CD4-positive, alpha-beta T cell treated with Interleukin-10 for 1 hour (primary cell): ENCODE data around the gene HABP4.
A peak's percentile ranks its signal among the peaks of the same experiment; 100 is the strongest.

Experiments
- DNase-seq: peaks from one replicate; pipeline ENCODE4 v3.0.0-alpha.2; 2020

Gene HABP4, protein sequence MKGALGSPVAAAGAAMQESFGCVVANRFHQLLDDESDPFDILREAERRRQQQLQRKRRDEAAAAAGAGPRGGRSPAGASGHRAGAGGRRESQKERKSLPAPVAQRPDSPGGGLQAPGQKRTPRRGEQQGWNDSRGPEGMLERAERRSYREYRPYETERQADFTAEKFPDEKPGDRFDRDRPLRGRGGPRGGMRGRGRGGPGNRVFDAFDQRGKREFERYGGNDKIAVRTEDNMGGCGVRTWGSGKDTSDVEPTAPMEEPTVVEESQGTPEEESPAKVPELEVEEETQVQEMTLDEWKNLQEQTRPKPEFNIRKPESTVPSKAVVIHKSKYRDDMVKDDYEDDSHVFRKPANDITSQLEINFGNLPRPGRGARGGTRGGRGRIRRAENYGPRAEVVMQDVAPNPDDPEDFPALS

DNA sequence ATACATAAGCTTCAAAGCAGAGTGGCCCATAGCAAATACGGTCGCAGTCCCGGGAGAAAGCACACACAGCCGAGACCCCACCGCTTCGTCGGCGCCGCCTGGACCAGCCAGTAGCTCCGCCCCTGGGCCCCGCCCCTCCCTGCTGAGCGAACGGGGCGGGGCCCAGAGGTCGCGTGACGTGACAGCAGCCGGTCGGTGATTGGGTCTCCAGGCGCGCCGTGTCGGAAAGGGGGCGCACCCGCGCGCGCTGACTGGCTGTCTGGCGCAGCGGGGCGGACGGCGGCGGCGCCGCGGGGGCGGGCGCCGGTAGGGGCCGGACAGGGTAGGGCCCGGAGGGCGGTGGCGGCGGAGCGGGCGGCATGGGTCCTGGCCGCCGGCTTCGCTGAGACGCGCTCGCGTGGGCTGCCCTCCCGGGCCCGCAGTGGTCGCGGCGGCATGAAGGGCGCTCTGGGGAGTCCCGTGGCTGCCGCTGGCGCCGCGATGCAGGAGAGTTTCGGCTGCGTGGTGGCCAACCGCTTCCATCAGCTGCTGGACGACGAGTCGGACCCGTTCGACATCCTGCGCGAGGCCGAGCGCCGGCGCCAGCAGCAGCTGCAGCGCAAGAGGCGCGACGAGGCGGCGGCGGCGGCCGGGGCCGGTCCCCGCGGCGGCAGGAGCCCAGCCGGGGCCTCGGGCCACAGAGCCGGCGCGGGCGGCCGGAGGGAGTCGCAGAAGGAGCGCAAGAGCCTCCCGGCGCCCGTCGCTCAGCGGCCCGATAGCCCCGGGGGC is at the start of gene HABP4:
Gene HABP4 (plus strand): TSS at position 325 of the 768 bp plus-strand sequence. CDS start 111 bp downstream, at position 436.
- peak; percentile 95 for DNase-seq

DNA sequence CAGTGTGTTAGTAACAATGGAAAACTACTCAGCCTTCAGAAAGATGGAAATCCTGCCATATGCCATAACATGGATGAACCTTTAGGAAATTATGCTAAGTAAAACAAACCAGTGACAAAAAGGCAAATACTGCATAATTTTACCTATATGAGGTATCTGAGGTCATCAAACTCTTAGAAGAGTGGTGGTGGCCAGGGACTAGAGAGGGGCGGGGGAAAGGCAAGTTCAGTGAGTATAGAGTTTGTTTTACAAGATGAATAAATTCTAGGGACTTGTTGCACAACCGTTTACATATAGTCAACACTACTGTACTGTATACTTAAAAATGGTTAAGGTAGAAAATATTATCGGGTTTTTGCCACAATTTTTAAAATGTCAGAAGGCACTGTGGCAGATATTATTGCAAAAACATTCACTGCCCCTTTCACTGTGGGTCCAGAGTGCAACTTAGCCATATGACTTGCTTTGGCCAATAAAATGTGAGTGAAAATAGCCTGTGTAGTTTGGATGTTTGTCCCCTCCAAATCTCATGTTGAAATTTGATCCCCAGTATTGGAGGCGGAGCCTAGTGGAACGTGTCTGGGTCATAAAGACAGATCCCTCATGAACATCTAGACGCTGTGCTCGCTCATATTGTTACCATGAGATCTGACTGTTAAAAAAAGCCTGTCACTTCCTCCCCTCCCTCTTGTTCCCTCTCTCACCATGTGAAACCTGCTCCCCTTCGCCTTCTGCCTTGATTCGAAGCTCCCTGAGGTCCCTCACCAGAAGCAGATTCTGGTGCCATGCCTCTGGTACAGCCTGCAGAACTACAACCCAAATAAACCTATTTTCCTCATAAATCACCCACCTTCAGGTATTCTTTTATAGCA is 41.3 kb upstream of the HABP4 start:
- DNase-seq: no peak

DNA sequence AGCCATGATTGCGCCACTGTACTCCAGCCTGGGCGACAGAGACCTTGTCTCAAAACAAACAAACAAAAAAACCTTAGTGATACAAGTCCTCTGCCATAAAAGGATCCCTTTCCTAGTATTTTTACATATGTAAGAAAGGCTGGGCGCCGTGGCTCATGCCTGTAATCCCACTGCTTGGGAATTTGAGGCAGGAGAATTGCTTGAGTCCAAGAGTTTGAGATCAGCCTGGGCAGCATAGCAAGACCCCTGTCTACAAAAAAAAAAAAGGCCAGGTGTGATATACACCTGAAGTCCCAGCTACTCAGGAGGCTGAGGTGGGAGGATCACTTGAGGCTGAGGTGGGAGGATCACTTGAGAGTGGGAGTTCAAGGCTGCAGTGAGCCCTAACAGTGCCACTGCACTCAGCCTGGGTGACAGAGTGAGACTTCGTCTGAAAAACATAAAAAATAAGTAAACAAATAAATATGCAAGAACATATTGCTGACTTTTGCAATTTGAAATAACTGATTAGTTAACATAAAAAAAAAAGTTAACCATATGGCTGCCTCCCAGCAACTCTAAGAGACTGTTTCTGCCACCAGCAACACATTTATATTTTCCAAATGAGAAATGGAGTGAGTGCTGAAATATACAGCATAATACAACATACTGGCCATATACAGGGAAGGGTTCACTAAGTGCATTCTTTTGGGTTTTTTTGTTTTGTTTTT is 38.7 kb upstream of the HABP4 start:
- no peak for DNase-seq

DNA sequence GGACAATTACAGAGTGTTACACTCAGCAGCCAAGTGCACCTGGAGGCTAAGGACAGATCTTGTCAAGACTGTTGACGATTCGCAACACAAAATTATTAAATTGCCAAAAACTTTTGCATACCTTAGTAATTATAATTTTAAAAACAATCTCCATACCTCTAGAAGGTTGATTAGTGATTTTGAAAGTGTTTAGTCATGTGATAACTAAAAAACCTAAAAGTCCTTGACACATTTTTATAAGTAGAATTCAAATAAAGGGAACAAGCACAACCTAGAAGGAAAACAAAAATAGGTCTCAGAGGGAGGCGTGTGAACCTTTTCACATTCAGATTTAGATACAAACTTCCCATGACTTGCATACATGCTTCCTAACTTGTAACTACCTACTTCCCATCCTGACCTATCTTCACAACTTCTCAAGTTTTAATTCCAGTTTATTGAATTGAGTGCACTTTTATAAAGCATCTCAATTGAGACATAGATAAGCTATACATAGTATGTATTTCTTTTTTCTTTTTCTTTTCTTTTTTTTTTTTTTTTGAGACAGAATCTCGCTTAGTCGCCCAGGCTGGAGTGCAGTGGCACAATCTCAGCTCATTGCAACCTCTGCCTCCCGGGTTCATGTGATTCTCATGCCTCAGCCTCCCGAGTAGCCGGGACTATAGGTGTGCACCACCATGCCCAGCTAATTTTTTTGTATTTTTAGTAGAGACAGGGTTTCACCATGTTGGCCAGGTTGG is 37.6 kb upstream of the HABP4 start:
- no peak for DNase-seq

DNA sequence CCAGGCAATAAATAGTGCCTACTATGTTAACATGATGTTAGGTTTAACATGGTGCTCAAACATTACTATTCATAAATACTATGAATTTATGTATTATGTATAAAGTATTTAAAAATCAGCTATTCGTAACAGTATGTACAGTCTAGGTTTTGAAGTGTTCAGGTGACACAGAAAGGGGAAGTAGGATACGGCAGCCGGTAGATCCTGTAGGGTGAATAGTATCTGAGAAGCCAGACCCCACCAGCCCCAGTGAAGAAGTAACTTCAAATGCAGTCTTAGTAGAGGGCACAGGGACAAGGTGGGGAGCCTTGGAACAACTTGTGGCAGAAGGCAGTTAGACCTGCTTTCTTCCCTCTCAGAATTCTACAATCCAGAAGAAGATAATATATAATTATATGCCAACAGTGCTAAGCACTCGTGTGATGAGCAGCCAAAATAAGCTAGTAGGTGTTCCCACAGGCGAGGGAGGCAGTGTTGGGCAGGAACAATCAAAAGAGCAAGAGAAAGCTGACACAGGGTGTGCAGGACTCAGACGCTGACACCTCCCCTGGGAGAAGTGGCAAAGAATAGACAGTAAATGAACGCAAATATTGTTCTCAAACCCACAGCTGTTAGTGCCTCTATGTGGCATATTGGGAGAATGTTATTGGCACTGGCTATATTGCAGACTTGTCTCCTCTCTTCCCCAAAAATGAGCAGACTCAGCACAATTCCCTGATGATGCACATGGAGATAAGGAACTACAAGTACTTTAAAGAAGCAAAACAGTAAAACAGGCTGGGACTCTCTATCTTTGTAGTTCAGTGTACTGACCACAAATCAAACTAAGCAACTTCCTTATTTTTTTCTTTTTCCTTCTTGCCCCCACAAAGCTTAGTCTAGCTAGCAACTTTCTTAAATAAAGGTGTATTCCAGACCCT is 36.4 kb upstream of the HABP4 start:
- peak; percentile 29 for DNase-seq

DNA sequence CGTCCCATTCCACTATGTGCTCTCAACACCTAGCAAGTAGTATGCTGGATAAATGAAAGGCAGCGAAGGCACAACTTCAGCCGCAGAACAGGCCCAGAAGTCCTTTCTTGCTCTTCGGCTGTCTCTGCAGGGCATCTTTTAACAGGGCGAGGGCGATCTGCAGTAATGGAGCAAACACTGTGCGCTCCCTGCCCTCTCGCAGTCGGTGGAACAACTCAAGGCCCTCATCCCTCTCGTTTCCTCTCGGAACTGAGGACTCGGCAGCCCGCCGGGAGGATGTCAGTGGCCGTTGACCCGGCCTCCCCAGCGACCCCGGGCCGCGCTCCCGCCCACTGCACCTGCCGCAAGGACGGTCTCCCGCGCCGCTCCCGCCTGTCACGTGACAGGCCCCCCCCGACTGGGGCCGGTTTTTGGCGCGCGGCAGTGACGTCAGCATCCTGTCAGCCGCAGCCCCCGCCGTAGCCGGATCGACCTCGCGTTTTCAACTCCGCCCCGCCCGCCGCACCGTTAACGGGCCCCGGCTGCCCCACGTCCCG is 32.9 kb upstream of the HABP4 start:
- peak; percentile 91 for DNase-seq

DNA sequence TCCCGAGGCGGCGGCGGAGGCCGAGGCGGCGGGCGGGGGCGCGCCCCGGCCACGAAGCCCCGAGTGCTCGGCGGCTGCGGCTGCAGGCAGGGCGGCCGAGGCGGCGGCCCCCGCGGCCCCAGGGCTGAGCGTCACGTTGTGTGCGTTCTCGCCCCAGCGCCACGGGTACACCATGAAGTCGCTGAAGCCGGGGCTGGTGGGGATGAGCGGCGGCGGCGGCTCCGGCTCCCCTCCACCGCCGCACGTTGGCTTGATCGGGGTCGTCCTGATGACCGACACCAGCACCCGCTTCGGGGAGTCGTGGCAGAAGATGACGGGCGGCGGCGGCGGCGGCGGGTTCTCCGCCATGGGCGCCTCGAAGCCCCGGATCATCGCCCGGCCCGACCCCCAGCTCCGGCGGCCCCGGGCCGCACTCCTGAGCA is 32.3 kb upstream of the HABP4 start:
- DNase-seq: no peak

DNA sequence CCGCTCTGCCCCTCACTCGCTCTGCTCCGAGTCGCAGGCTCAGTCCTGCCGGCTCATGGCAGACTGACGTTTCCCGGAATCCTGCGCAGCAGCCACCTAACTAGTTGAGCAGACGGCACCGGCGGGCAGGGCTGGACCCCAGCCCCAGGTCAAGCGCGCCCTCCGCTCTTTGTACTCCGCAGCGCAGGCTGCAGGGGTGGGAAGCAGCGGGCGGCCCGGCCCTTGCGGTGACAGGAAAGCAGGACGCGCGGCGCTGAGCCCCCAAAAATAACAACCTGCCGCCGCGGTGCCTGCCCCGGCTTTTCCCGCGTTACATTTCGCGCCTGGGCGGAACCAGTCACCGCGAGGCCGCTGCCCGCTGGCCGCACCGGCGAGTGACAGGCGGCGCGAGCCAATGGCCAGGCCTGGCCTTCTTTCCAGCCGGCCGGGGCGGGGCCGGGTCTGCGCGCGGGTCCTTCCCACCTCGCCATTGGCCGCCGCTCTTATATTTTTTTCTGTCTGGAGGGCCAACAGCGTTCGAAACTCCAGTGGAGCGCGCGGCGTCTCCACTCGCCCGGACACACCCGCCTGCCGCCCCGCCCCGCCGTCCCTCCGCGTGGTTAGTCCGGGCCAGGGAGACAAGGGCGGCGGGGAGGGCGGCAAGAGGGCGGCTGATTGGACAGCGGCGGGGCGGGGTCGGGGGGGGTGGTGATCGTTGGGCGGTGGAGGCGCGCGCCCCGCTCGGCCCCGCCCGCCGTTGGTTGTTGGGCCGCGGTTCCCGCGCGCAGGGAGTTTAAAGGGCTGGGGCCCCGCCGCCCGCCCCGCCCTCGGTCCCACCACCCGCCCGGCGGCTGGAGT is 31.7 kb upstream of the HABP4 start, which contains the start of gene ZNF367:
Gene ZNF367 (minus strand): TSS at position 288 of the 837 bp plus-strand sequence. CDS start 338 bp downstream, outside the sequence.
- DNase-seq: peak; percentile 94

DNA sequence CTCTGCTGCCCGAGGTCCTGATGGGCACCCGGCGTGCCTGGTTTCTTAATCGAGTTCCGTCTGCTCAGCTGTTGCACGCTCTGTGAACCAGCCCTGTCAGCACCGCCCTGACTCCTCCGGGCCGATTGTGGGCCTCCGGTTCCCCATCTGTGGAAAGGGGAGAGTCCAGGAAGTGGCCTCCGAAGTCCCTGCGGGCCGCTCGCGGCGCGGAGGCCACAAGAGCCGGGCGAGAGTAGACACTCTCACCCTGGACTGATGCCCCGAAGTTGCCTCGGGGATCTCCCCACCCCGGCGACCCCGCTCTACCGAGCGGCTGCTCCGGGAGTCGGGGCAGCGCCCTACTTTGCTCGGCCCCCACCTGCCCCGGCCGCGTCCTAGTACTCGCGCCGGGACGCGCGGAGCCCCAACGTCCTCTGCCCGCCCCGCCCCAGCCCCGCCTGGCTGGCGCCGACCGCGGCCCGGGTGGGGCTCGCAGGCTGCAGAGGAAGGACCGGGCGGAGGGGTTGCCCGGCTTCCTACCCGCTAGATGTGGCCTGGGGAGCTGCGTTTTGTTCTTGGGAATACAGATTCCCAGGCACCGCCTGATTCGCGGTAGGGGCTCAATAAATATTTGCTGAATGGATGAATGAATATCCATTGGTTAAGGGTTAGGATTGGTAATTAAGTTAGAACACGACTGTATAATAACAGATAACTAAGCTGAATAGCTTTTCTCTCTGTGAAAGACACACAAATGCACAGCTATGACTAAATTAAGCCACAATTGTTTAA is 30.9 kb upstream of the HABP4 start:
- peak; percentile 65 for DNase-seq

DNA sequence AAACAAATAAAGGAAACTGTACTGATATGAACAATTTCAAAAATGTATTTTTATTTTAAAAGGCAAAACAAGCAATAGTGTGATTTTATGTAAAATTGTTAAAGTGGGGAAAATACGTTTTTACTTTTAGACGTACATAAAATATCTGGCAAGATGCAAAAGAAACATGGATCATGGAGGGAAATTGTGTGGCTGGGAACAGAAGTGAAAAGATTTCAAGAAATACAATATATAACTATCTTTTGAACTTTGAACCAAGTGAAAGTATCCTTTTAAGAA is 30.3 kb upstream of the HABP4 start:
- no peak for DNase-seq

DNA sequence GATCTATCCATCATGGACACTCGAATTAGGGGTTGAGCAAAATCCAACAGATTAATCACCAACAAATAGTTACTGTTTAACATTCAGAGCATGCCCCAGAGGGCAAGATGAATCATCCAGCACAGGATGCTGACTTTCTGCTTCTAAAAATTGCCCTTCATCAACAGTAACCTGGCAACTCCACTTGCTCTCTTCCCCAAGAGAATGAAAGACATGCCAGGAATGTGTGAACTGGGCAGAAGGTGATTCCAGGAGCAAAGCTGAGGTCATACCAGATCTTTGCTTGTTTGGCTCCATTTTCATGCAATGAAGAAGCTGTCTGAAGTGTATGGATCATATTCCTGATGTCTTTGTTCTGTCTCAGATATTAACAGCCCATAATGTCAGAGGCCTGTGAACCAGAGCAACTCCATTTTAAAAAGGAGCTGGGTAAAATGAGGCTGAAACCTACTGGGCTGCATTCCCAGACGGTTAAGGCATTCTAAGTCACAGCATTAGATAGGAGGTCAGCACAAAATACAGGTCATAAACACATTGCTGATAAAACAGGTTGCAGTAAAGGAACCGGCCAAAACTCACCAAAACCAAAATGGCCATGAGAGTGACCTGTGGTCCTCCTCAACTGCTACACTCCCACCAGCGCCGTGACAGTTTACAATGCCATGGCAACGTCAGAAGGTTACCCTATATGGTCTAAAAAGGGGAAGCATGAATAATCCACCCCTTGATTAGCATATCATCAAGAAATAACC is 29.3 kb upstream of the HABP4 start:
- DNase-seq: peak; percentile 30

DNA sequence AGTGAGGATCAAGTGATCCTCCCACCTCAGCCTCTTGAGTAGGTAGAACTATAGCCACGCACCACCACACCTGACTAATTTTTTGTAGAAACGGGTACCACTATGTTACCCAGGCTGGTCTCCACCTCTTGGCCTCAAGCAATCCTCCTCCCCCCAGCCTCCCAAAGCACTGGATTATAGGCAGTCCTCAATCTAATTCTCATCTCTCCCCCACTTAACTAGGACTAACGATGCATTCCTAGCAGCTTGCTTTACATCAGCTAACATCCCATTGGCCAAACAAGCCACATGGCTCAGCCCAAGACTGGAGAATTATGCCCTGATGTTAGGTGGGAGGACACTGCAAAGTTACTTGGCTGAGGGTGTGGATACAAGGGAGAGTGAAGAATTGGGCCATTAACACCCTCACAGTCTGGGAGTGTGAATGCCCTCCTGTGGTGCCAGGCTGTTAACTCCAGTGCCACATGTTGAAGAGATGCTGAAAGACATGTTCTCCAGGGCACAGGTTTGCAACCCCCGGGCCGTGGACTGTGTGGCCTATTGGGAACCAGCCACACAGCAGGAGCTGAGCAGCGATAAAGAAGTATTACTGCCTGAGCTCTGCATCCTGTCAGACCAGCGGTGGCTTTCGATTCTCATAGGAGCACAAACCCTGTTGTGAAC is 26.5 kb upstream of the HABP4 start:
- DNase-seq: no peak

DNA sequence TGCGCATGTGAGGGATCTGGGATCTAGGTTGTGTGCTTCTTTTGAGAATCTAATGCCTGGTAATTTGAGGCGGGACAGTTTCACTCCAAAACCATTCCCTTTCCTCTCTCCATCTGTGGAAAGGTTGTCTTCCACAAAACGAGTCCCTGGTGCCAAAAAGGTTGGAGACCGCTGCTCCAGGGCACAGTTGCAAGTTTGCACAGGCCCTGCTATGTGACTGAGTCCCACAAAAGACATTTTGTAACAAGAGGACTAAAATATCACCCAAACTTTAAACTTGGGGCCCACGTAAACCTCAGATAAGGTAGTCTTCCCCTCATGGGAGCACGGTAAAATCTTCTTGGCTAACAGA is 26.0 kb upstream of the HABP4 start:
- no peak for DNase-seq

DNA sequence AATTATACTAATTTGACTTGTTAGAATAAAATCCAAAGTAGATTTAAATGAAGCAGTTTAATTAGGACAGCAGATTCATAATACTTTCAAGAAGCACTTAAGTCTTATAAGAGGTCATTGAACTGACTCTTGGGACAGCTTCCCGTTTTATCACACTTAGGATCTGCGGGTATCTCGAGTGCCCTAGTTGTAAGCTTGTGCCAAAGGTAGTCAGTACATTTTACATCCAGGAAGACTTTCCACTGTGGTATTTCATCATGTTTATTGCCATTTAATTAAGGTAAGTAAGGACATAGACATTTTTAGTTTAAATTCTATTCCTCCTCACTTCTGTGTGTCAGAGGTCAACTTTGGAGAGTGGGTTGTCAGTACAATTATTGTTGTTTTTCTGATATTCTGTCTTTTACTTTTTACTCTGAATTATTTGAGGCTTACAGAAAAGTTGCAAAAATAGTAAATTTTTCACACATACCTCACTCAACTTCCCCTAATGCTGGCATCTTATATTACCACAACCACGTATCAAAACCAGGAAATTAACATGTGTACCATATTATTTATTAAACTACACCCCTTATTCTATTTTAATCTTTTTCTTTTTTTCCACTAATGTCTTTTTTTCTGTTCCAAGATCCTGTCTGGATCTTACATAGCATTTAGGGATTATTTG is 24.3 kb upstream of the HABP4 start:
- DNase-seq: peak; percentile 37

DNA sequence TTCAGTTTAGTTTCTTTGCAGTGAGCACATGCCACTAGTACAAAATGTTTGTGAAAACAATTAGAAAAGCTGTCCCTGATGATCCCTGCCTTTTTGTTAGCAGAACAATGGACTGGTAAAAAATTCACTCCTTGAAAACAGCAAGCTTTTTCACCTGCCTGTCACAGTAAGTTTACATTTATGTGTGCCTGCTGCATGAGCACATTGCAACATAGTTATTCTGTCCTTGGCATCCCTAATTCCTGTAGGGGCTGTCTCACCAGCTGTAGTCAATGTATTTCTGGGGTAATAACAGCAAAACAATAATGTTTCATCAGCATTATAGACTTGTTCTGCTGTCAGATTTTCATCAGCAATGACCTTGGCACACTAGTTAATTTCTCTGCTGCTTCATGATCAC is 20.2 kb upstream of the HABP4 start:
- no peak for DNase-seq

DNA sequence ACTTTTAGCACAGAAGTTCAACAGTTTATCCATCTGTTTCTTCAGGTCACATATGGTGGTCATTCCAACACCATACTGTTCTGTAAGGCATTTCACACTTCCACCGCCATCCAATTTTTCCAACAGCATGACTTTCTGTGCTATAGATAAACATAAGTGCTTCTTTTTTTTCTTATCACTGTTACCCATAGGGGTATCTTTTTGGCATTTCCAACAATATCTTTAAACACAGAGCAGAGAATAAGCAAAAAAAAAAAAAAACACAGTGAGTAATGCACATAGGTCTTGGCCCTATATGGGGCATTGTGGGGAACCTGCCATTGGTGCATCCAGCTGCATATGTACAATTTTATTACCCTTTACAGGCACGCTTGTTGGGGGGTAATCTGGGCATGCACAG is 19.6 kb upstream of the HABP4 start:
- no peak for DNase-seq

DNA sequence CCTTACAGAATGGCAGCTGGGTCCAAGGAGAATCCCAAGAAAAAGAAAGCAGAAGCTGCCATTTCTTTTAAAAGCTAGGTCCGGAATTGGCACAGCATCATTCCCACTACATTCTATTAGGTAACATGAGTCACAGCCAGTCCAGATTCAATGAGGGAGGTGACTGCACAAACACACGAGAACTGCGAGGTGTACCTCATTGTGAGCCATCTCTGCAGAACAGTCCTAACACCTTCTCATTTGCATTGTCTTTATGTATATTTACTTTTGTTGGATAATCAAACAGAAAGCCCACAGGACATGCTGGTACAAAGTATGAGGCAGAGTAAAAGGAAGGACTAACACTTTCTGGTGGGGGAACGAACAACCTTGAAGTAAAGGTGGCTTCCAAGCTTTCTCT is 14.6 kb upstream of the HABP4 start:
- no peak for DNase-seq
